ENCODE results near the gene SCUBE1. TPM values are rescaled to one million over a fixed set of nuclear protein-coding genes. Genes with fewer than 3 reads are reported as not detected.

Gene SCUBE1
- total RNA-seq, 1 donor from 2014 or later = not detected

Other genes starting within 250 kb of the SCUBE1 start
- 1.7 and 2.5 TPM in 2 replicates for gene BIK, start 232.6 kb downstream of the SCUBE1 start, total RNA-seq
- 20.9 and 24.3 TPM in 2 replicates for gene MCAT, start 200.0 kb downstream of the SCUBE1 start, total RNA-seq
- gene TSPO, start 191.8 kb downstream of the SCUBE1 start, total RNA-seq = 126 and 138 TPM in 2 replicates
- 118 TPM in 2 replicates for gene TTLL12, start 156.2 kb downstream of the SCUBE1 start, total RNA-seq
- gene MPPED1, start 68.6 kb upstream of the SCUBE1 start, total RNA-seq = not detected in 2 replicates

Data from activated CD4-positive, alpha-beta T cell treated with anti-CD3 and anti-CD28 coated beads, Interleukin-2, amount 10 ng/mL, durations not matched to agents 24 days and 14 days (primary cell).